Suppressor macrophage treated with lipopolysaccharide for 4 hours (primary cell): ENCODE data around the gene APOBEC3F.
"Not testable (repeated sequence)": the region's sequence is repeated elsewhere in the genome, so short reads cannot be mapped to it uniquely, and the experiment has no call there.

Experiments used
- DNase-seq: peaks from one replicate; pipeline ENCODE4 v3.0.0-alpha.2; 2020

Gene APOBEC3F

DNA sequence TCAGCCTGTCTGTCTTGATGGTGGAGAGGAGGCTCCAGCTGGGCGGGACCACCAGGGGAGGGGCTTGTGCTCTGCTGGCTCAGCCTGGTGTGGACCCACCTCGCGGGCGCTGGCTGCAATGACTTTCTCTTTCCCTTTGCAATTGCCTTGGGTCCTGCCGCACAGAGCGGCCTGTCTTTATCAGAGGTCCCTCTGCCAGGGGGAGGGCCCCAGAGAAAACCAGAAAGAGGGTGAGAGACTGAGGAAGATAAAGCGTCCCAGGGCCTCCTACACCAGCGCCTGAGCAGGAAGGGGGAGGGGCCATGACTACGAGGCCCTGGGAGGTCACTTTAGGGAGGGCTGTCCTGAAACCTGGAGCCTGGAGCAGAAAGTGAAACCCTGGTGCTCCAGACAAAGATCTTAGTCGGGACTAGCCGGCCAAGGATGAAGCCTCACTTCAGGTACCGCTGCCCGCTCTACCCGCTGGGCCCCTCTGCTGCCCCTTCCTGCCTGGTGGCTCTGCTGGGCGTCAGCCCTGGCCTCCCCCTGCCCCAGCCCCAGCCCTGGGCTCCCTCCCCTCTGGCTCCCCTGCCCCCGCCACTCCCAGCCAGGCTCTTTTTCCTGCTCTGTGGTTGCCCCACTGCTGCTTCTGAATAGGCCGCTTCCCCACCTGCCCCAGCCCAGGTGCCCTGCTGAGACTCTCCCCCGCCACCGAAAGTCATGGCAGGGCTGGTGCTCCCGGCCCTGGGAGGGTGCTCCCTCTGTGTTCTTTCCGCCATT, at the start of gene APOBEC3F:
APOBEC3F (plus strand) TSS at position 327 of the 759 bp plus-strand sequence; CDS start at position 424, 97 bp downstream.
- DNase-seq, result peak; percentile 78

GRCh38 chr22:38992871-38993371, 47.7 kb upstream of the APOBEC3F start:
- not testable (repeated sequence) for DNase-seq

- no peak for DNase-seq
Observed at GRCh38 chr22:38996105-38996504, 44.6 kb upstream of the APOBEC3F start.

DNA sequence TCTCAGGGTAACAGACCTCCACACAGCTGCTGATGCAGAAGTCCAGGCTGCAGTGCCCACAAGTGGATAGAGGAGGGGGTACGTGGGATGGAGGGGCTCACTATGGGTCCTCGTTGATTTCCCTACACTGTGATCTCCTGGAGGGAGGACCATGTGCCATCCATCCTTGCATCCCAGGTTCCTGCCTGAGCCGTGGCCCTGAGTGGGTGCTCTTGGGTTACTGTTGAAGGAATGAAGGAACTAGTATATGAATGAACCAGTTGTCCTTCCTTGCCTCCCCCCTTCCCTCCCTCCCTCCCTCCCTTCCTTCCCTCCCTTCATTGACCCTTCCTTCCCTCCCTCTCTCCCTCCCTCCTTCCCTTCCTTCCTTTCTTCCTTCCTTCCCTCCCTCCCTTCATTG, 43.1 kb upstream of the APOBEC3F start:
- no peak for DNase-seq

- peak; percentile 89 for DNase-seq
Observed at GRCh38 chr22:39003165-39003638, 37.5 kb upstream of the APOBEC3F start.

DNA sequence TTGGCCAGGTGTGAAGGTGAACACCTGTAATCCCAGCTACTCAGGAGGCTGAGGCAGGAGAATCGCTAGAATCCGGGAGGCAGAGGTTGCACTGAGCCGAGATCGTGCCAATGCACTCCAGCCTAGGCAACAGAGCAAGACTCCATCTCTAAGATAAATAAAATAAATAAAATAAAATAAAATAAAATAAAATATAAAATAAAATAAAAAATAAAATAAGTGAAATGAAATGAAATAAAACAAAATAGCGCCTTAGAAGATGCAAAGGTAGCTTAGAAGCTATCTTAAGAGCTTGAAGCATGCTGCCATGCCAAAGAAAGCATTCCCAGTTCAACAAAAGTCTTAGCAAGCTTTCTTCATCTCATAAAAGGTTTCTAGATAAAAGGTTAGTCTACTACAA, 33.5 kb upstream of the APOBEC3F start:
- DNase-seq, result no peak

GRCh38 chr22:39008271-39008850, 32.3 kb upstream of the APOBEC3F start:
- not testable (repeated sequence) for DNase-seq

DNA sequence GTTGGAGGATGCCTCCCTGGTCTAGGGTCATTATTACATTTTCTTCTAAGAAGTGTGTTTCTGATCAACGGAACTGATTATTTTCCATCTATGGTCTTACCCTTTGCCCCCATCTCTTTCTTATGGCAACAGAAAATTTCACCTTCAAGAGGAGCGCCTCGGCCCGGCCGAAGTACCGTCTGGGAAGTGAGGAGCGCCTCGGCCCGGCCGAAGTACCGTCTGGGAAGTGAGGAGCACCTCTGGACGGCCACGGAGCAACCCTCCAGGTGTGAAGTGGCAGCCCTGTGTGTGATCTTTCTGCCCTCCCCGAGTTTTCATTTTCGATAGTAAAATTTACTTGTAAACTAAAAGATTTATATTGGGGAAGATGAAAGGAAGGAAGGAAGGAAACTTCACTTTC, 29.7 kb upstream of the APOBEC3F start:
- DNase-seq, result no peak

DNA sequence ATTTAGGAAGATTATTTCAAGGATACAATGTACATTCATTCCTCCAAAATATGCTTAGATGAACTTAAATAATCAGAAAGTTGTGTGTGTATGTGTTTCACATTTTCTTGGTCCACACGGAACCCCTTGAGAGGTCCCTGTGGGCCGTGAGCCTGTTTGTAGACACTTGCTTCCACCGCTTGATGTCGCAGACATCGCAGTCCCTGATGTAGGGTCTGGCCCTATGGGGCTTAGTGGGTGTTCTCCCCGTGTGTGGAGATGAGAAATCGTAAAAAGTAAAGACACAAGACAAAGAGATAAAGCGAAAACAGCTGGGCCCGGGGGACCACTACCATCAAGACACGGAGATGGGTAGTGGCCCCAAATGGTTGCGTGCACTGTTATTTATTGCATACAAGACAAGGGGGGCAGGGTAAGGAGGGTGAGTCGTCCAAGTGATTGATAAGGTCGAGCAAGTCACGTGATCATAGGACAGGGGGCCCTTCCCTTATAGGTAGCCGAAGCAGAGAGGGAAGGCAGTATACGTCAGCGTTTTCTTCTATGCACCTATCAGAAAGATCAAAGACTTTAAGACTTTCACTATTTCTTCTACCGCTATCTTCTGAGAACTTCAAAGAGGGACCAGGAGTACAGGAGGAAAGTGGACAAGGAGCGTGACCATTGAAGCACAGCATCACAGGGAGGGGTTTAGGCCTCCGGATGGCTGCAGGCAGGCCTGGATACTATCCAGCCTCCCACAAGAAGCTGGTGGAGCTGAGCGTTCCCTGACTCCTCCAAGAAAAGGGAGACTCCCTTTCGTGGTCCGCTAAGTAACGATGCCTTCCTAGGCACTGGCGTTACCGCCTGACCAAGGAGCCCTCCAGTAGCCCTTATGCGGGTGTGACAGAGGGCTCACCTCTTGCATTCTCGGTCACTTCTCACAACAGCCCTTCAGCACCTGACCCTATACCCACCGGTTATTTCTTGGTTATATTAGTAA, 27.8 kb upstream of the APOBEC3F start:
- no peak for DNase-seq

DNA sequence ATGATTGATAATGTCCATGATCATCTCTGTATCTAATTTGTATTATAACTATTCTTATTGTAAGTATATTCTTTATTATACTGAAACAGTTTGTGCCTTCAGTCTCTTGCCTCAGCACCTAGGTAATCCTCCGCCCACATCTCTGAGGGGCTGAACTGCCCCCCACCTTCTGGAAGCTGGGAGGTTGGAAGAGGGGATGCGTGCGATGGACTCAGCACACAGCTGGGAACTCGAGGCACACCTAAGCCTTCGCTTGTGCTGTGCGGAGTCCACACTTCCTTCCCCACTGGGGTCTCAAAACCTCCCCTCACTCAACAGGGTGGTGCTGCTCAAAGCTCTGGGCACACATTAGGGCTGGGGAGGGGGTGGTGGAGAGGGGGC, 27.1 kb upstream of the APOBEC3F start:
- DNase-seq, result not testable (repeated sequence)

- DNase-seq, result peak; percentile 88
Observed at GRCh38 chr22:39013942-39014722, 26.5 kb upstream of the APOBEC3F start, which contains the start of gene APOBEC3C. TSS of gene APOBEC3C (plus strand) at chr22:39014257. CDS start at chr22:39014363, 106 bp downstream.

DNA sequence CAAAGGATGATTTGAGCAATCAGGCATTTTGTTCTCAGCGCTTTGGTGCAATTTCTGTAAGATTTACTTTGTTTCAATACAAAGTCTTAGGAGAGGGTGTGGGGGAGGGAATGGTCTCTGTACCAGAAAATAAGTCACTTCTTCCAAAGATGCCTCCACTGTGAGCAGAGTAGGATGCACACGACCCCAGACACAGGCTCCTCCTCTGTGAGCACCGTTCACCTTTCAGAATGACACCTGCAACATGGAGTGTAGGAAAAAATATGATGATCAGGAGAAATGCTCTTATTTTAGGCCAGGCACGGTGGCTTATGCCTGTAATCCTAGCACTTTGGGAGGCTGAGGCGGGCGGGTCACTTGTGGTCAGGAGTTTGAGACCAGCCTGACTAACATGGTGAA, 25.9 kb upstream of the APOBEC3F start:
- DNase-seq, result not testable (repeated sequence)

GRCh38 chr22:39016592-39016991, 24.1 kb upstream of the APOBEC3F start:
- no peak for DNase-seq

DNA sequence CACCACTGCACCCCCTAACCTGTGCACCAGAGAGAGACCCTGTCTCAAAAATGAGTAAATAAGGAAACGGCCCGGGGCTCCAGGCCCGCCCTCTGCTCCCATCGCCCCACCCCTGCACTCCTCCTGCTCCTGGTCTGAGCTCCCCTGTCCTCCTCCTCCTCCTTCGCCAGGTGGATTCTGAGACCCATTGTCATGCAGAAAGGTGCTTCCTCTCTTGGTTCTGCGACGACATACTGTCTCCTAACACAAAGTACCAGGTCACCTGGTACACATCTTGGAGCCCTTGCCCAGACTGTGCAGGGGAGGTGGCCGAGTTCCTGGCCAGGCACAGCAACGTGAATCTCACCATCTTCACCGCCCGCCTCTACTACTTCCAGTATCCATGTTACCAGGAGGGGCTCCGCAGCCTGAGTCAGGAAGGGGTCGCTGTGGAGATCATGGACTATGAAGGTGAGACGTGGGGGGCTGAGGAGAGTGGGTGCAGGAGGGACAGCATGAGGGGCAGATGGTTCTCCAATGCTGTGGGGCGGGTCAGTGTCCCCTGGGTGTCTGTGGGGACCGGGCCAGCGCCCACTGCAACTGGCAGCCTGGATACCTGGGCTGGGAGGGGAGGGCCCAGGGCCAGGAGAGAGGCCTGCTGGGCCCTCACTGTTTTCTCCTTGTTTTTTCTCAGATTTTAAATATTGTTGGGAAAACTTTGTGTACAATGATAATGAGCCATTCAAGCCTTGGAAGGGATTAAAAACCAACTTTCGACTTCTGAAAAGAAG, 22.9 kb upstream of the APOBEC3F start:
- no peak for DNase-seq

DNA sequence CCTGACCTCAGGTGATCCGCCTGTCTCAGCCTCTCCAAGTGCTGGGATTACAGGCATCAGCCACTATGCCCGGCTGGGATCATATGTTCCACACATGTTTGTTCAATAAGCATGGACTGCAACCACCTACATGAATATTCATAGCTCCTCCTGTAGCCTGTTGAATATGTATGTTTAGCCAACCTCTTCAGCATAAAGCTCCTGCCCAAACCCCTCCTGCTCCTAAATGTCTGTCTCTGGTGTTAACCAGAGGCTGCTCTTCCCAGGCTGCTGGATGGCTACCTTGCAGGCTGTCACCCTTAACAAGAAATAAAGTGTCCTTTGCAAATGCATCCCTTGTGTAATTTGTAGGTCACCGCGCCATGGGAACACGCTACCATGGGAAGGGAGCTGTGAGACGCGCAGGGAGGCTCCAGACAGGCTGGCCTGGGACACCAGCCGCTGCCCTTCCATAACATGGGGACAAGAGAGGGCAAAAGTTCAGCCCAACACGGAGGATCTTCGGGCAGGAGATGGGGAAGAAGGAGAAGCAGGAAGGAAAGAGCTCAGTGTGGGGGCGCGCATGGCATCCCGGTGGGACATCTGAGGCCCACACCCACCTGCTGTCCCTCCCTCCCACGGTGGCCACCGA, 20.5 kb upstream of the APOBEC3F start:
- not testable (repeated sequence) for DNase-seq

- no peak for DNase-seq
Observed at GRCh38 chr22:39021552-39022250, 19.0 kb upstream of the APOBEC3F start.

- no peak for DNase-seq
Observed at GRCh38 chr22:39024519-39025308, 15.9 kb upstream of the APOBEC3F start.

GRCh38 chr22:39026509-39027150, 14.0 kb upstream of the APOBEC3F start:
- DNase-seq, result no peak

DNA sequence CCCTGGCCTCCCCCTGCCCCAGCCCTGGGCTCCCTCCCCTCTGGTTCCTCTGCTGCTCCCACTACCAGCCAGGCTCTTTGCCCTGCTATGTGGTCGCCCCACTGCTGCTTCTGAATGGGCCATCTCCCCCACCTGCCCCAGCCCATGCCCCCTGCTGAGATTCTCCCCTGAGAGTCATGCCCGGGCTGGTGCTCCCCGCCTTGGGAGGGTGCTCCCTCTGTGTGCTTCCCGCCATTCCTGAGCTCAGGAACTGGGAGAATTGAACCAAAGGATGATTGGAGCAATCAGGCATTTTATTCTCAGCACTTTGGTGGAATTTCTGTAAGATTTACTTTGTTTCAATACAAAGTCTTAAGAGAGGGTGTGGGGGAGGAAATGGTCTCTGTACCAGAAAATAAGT, 12.9 kb upstream of the APOBEC3F start:
- no peak for DNase-seq
